Mammary microvascular endothelial cell (primary cell): ENCODE measurements around the gene WBP1L. TPM values are rescaled to one million over a fixed set of nuclear protein-coding genes. Genes with fewer than 3 reads are reported as not detected.

Experiments
- total RNA-seq: library from RNA; depleted of rRNA; stranded (reverse); fragments of >200 nt; gene quantifications from 2 replicates; pipeline ENCODE4 v1.2.3, GENCODE V29; 2015

WBP1L gene
- 41.6 and 48.0 TPM in 2 replicates for total RNA-seq

GRCh38 chr10:102743588-102744373, at the start of gene WBP1L:
Gene WBP1L (plus strand): TSS chr10:102743948. CDS start chr10:102744054, 106 bp downstream.

DNA sequence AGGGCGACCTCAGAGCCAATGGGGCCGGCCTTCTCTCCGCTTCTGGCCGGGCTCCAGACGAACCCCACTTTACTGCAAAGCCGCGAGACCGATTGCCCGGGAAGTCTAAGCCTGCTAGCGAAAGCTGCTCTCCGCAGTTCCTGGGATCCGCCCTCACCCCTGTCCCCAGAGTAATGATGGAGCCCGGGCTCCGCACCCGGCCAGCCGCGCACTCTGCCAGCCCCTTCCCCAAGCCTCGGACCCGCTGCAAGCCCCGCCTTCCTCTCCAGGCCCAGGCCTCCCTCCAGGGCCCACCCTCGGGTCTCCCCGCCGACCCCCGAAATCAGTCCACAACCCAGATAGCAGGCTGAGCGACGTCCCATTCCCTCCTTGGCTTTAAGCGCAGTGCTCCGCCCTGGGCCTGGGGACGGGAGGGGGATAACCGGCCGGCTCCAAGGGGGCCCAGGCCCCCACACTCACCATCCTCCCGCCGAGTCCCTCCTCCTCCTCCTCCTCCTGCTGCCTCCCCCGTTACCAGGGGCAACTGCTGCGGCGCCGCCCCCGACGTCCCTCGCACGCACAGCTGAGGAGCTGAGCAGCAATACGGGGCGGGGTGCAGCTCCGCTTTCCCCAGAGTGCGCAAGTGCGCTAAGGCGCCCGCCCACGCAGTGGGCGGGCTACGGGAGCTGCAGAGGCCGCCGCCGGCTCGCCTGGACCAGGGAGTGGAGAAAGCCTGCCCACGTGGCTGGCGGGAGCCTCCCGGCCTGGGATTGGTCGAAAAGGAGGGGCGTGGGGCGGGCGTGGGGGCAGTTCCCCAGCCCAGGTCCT, 29.7 kb upstream of the WBP1L start, which contains the start of gene ARL3:
Gene ARL3 (minus strand): TSS at position 584 of the 807 bp plus-strand sequence. CDS start 122 bp downstream, at position 462.

GRCh38 chr10:102714621-102715455, 28.9 kb upstream of the WBP1L start, which contains the start of gene SFXN2:
Gene SFXN2 (plus strand): TSS chr10:102714636. CDS start chr10:102726637, 12,001 bp downstream.

GRCh38 chr10:102837230-102837721, 93.5 kb downstream of the WBP1L start, which contains the start of gene CYP17A1:
Gene CYP17A1 (minus strand): TSS chr10:102837413. CDS start chr10:102837361, 52 bp downstream.

Other genes starting within 250 kb of the WBP1L start
- gene ACTR1A, start 241.2 kb upstream of the WBP1L start, total RNA-seq: 198 and 213 TPM in 2 replicates
- gene SUFU, start 240.0 kb upstream of the WBP1L start, total RNA-seq: 5.1 and 7.0 TPM in 2 replicates
- gene TRIM8, start 99.5 kb upstream of the WBP1L start, total RNA-seq: 141 and 150 TPM in 2 replicates
- gene ARL3, start 29.6 kb upstream of the WBP1L start, total RNA-seq: 4.0 and 5.1 TPM in 2 replicates
- 2.1 and 3.5 TPM in 2 replicates for gene SFXN2, start 29.3 kb upstream of the WBP1L start, total RNA-seq
- not detected in 2 replicates for gene CYP17A1, start 93.5 kb downstream of the WBP1L start, total RNA-seq
- gene BORCS7, start 110.3 kb downstream of the WBP1L start, total RNA-seq: 20.1 and 30.0 TPM in 2 replicates
- 1.1 and 2.3 TPM in 2 replicates for gene AS3MT, start 125.5 kb downstream of the WBP1L start, total RNA-seq
- 1.6 and 2.3 TPM in 2 replicates for gene CNNM2, start 174.3 kb downstream of the WBP1L start, total RNA-seq